ENCODE data around the gene ADGRG6. TPM values are rescaled to one million over a fixed set of nuclear protein-coding genes. Genes with fewer than 3 reads are reported as not detected.

Gene ADGRG6
- total RNA-seq, 1 donor from 2014 or later, result 0.07 TPM

DNA sequence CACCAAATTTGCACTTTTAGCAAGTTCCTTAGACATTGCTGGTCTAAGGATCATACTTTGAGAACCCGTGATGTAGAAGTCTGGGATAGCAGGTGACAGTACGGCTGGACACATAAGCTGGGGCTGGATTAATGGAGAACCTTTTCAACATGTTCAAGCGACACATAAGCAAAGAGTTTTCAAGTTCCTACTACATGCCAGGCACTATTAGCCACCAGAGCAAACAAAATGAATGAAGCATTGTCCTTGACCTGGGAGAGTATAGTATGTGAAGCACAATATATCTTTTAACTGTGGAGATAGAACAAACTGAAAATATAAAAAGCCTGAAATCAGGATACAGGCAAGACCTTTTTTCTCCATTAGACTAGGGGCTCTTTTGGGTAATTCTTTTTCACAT, 102.9 kb downstream of the ADGRG6 start:
- Mint-ChIP-seq H3K27me3 (ENCODE audit: low read depth) (peaks cover 61% of the 10 kb centered on the region), H3K4me1 (ENCODE audit: low read depth) (peaks cover under 1% of the 10 kb centered on the region), H3K27ac (no peak overlapping the region), H3K36me3 (ENCODE audit: low read depth) (no peaks in the 10 kb centered on the region), H3K9me3 (no peaks in the 10 kb centered on the region), H3K4me3 (ENCODE audit: low read depth) (no peak overlapping the region)
- intact Hi-C loops (cut with micrococcal nuclease), result no loop called here
- DNase-seq (ENCODE audit: low spot score), result no peak

DNA sequence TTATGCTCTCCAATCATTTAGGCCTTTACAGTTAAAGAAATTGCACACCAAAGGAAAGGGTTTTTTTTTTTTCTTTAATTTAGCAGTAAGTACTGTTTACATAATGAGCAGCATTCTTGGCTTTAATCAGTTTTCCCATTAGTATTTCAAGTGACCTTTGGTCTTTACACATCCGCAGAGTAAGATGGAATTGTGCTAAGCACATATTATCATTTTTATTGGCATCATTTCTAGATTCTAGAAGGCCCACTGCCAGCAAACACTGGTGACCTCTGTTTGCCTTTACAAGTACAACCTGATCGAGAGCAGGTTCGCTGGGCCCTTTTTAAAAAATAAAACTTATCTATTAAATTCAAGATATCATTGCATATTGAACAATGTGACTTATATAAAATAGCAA, 104.3 kb downstream of the ADGRG6 start:
- H3K36me3 Mint-ChIP-seq (ENCODE audit: low read depth), result no peaks in the 10 kb centered on the region
- no peak for DNase-seq (ENCODE audit: low spot score)
- no peak overlapping the region for H3K4me3 Mint-ChIP-seq (ENCODE audit: low read depth)
- H3K9me3 Mint-ChIP-seq, result no peaks in the 10 kb centered on the region
- H3K4me1 Mint-ChIP-seq (ENCODE audit: low read depth), result peaks cover 5% of the 10 kb centered on the region
- H3K27me3 Mint-ChIP-seq (ENCODE audit: low read depth), result peaks cover 61% of the 10 kb centered on the region
- H3K27ac Mint-ChIP-seq, result no peak overlapping the region
- intact Hi-C loops (cut with micrococcal nuclease), result no loop called here

DNA sequence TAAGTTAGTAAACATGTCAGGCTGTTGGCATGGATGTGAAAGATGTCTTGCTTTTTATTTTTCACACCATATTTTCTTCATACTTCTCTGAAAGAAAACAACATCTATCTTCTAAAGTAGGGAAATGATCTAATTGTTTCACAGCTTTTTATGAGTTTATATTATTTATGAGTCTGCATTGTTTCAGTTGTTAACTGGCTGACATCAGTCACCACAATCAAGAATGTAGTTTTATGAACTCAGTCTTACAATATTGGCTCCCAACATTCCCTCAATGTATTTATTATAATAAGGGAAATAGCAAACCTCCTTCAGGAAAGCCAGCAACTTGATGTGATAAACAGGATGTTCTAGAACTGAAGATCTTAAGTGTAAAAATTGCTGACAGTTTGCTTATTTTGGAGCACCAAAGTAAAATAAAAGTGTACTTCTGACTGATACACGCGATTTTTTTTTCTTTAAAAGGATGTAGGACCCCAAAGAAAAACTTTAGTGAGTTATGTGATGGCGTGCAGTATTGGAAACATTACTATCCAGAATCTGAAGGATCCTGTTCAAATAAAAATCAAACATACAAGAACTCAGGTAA, 106.0 kb downstream of the ADGRG6 start:
- Mint-ChIP-seq H3K27ac (no peak overlapping the region), H3K27me3 (ENCODE audit: low read depth) (peaks cover 57% of the 10 kb centered on the region), H3K36me3 (ENCODE audit: low read depth) (no peaks in the 10 kb centered on the region), H3K4me1 (ENCODE audit: low read depth) (peaks cover 5% of the 10 kb centered on the region), H3K4me3 (ENCODE audit: low read depth) (no peak overlapping the region), H3K9me3 (no peaks in the 10 kb centered on the region)
- DNase-seq (ENCODE audit: low spot score), result no peak
- intact Hi-C loops (cut with micrococcal nuclease), result no loop called here

DNA sequence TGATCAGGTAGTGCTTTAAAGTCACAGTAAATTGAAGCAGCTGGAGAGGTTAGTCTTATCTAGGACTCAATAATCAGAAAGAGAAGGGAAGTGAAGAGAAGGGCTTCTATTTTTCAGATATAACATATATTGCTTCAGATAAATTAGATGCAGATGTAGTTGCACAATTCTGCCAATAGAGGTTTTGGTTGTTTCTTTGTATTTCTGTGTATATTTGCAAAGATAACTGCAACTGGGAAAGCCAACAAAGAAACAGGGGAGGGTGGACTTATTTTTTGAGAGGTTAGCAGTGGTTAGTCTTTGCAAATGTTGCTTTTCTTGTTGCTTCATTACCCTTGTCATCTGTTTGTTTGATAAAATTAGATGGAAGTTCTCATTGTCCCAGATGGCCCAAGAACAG, 106.6 kb downstream of the ADGRG6 start:
- Mint-ChIP-seq H3K9me3 (no peaks in the 10 kb centered on the region), H3K27ac (no peak overlapping the region), H3K27me3 (ENCODE audit: low read depth) (peaks cover 57% of the 10 kb centered on the region), H3K4me1 (ENCODE audit: low read depth) (peaks cover 5% of the 10 kb centered on the region), H3K36me3 (ENCODE audit: low read depth) (no peaks in the 10 kb centered on the region), H3K4me3 (ENCODE audit: low read depth) (no peak overlapping the region)
- intact Hi-C loops (cut with micrococcal nuclease), result no loop called here
- no peak for DNase-seq (ENCODE audit: low spot score)

DNA sequence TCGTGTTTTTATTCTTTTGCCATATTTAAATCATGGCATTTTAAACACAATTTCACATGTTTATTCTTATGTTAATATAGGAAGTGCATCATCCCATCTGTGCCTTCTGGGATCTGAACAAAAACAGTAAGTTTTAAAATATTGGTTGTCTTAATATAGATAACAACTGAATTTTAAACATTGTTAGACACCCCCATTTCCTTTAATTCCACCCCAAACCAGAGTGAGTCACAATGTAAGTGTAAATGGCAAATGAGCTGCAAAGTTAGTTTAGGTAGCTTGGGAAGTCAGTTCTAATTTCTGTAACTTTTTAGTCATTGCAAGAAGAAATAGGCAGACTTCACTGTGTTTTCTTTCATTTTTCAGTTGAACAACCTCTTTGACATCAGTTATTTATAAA, 108.0 kb downstream of the ADGRG6 start:
- no peak overlapping the region for H3K4me3 Mint-ChIP-seq (ENCODE audit: low read depth)
- peaks cover 5% of the 10 kb centered on the region for H3K4me1 Mint-ChIP-seq (ENCODE audit: low read depth)
- intact Hi-C loops (cut with micrococcal nuclease), result no loop called here
- DNase-seq (ENCODE audit: low spot score), result no peak
- H3K36me3 Mint-ChIP-seq (ENCODE audit: low read depth), result no peaks in the 10 kb centered on the region
- H3K27ac Mint-ChIP-seq, result no peak overlapping the region
- no peaks in the 10 kb centered on the region for H3K9me3 Mint-ChIP-seq
- peaks cover 51% of the 10 kb centered on the region for H3K27me3 Mint-ChIP-seq (ENCODE audit: low read depth)

DNA sequence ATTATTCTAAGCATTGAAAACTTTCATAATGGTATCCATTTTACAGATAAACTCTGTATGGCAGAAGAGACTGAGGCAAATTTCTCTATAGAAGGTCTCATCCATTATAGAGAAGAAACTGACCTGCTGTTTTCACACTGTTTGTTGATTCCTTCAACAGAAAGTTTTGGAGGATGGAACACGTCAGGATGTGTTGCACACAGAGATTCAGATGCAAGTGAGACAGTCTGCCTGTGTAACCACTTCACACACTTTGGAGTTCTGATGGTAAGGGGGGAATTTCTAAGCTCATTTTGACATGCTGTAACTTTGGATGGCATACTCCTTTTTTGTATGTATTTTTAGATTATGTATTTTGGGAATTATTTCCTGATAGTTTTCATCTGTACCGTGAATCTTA, 109.3 kb downstream of the ADGRG6 start:
- intact Hi-C loops (cut with micrococcal nuclease), result no loop called here
- H3K4me1 Mint-ChIP-seq (ENCODE audit: low read depth), result peaks cover 5% of the 10 kb centered on the region
- no peak for DNase-seq (ENCODE audit: low spot score)
- H3K27ac Mint-ChIP-seq, result no peak overlapping the region
- H3K36me3 Mint-ChIP-seq (ENCODE audit: low read depth), result no peaks in the 10 kb centered on the region
- no peaks in the 10 kb centered on the region for H3K9me3 Mint-ChIP-seq
- no peak overlapping the region for H3K4me3 Mint-ChIP-seq (ENCODE audit: low read depth)
- H3K27me3 Mint-ChIP-seq (ENCODE audit: low read depth), result peaks cover 45% of the 10 kb centered on the region

DNA sequence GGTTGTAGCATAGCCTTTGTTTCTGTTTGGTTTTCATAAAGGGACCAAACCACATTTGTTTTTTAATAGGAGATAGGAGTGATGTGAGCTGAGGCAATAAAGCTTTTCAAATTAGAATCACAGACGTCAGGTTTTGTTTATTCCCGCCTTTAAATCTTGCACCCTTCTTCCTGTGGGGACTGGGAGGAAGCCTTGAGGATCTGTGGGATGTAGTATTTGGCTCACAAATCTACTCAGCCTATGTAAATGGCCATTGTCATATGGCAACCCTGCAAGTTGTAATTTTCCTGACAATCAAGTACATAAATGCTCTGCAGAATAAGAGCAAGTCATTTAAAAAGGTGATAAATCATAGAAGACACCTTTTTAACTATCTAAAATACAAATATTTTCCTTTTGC, 110.4 kb downstream of the ADGRG6 start:
- Mint-ChIP-seq H3K27ac (no peak overlapping the region), H3K4me3 (ENCODE audit: low read depth) (no peak overlapping the region), H3K9me3 (no peaks in the 10 kb centered on the region), H3K27me3 (ENCODE audit: low read depth) (peaks cover 49% of the 10 kb centered on the region), H3K4me1 (ENCODE audit: low read depth) (peaks cover 5% of the 10 kb centered on the region), H3K36me3 (ENCODE audit: low read depth) (no peaks in the 10 kb centered on the region)
- intact Hi-C loops (cut with micrococcal nuclease), result no loop called here
- DNase-seq (ENCODE audit: low spot score), result no peak

DNA sequence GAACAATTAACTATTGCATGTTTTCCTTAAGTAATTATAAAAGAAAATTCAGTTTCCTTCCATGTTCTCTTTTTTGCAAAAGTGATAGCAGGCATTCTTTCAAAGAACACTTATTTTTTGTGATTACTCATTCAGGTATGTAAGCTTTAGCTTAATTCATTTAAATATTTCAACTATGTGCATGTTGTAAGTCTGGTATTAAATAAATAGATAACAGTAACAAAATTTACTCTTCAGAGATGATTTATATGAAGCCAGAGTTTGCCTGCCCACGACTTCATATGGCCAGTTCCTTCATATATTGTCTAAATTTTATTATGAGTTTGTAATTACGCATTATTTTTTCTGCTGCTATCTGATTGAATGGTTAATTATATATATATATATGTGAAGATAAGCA, 110.9 kb downstream of the ADGRG6 start:
- H3K4me3 Mint-ChIP-seq (ENCODE audit: low read depth), result no peak overlapping the region
- no peak for DNase-seq (ENCODE audit: low spot score)
- H3K9me3 Mint-ChIP-seq, result no peaks in the 10 kb centered on the region
- intact Hi-C loops (cut with micrococcal nuclease), result no loop called here
- H3K27me3 Mint-ChIP-seq (ENCODE audit: low read depth), result peaks cover 53% of the 10 kb centered on the region
- H3K36me3 Mint-ChIP-seq (ENCODE audit: low read depth), result no peaks in the 10 kb centered on the region
- no peak overlapping the region for H3K27ac Mint-ChIP-seq
- peaks cover 5% of the 10 kb centered on the region for H3K4me1 Mint-ChIP-seq (ENCODE audit: low read depth)

DNA sequence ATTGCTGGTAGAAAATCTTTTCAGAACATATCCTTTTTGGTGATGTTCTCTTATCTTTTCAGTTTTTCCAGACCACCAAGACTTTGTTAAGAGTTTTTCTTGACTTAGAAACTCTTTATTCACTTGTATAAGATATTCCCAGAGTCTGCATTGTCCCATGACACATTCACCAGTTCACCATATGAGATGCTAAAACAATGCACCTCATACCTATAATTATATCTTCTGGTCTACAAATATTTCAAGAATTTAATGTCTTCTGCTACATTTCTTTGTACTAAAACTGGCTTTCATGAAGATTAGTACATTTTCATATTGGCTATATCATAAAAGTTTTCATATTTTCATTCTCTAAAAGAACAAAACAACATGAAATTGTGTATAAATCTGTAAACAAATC, 111.3 kb downstream of the ADGRG6 start:
- peaks cover 5% of the 10 kb centered on the region for H3K4me1 Mint-ChIP-seq (ENCODE audit: low read depth)
- intact Hi-C loops (cut with micrococcal nuclease), result no loop called here
- H3K27me3 Mint-ChIP-seq (ENCODE audit: low read depth), result peaks cover 51% of the 10 kb centered on the region
- no peaks in the 10 kb centered on the region for H3K36me3 Mint-ChIP-seq (ENCODE audit: low read depth)
- H3K4me3 Mint-ChIP-seq (ENCODE audit: low read depth), result no peak overlapping the region
- H3K9me3 Mint-ChIP-seq, result no peaks in the 10 kb centered on the region
- no peak overlapping the region for H3K27ac Mint-ChIP-seq
- DNase-seq (ENCODE audit: low spot score), result no peak

DNA sequence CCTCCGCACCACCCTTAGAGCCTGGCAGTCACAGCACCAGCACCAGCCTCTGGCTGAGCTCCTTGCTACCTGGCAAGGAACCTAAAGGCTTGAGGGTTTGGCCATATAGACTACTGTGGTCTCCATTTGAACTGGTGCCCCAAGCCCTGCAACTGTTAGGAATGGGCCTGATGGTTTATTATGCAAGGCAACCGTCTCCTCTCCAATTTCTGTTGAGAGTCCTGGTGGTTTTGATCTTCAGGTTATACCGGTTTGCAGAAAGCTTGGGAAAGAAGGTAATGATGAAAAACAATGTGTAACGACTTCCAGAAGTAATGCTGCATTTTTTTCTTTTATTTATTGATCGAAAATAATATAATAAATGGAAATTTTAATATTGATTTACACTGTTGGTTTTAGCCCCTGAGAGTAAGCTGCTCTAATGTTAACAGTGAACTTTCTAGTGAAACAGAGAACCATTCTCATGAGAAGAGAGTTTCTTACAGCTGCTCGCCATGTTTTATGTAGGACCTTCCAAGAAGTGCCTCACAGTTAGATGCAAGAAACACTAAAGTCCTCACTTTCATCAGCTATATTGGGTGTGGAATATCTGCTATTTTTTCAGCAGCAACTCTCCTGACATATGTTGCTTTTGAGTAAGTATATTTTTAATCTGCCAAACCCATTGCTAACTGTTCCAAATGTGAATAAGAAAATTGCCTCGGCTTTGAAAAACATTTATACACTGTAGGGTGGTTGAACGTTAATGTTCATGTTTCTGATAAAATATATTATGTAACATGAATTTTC, 112.8 kb downstream of the ADGRG6 start:
- intact Hi-C loops (cut with micrococcal nuclease), result no loop called here
- H3K9me3 Mint-ChIP-seq, result no peaks in the 10 kb centered on the region

DNA sequence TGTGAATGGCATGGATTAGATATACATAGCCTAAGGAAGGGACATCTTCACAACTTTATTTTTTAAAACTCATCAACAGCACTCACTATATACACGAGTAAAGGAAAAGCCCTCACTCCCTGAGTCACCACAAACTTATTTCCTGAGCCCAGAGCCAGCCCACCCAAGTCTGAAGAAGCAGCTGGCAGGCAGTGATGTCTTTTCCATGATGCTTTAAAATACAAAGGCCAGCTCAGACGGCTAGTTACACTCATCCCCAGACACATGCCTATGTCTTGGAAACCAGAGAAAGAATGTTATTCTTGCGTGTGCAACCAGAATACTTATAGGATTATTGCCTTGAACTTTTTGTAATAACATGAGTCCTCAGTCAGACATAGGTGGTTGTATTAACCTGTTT, 114.4 kb downstream of the ADGRG6 start:
- intact Hi-C loops (cut with micrococcal nuclease), result no loop called here
- peaks cover 38% of the 10 kb centered on the region for H3K27me3 Mint-ChIP-seq (ENCODE audit: low read depth)
- H3K4me1 Mint-ChIP-seq (ENCODE audit: low read depth), result no peaks in the 10 kb centered on the region
- H3K27ac Mint-ChIP-seq, result no peak overlapping the region
- H3K9me3 Mint-ChIP-seq, result no peaks in the 10 kb centered on the region
- no peaks in the 10 kb centered on the region for H3K36me3 Mint-ChIP-seq (ENCODE audit: low read depth)
- DNase-seq (ENCODE audit: low spot score), result no peak
- H3K4me3 Mint-ChIP-seq (ENCODE audit: low read depth), result no peak overlapping the region

More for the DNA sequence above, 112.8 kb downstream of the ADGRG6 start:
- DNase-seq (ENCODE audit: low spot score), result no peak
- peaks cover 44% of the 10 kb centered on the region for H3K27me3 Mint-ChIP-seq (ENCODE audit: low read depth)
- H3K36me3 Mint-ChIP-seq (ENCODE audit: low read depth), result no peaks in the 10 kb centered on the region
- no peak overlapping the region for H3K27ac Mint-ChIP-seq
- no peak overlapping the region for H3K4me3 Mint-ChIP-seq (ENCODE audit: low read depth)
- peaks cover 5% of the 10 kb centered on the region for H3K4me1 Mint-ChIP-seq (ENCODE audit: low read depth)

DNA sequence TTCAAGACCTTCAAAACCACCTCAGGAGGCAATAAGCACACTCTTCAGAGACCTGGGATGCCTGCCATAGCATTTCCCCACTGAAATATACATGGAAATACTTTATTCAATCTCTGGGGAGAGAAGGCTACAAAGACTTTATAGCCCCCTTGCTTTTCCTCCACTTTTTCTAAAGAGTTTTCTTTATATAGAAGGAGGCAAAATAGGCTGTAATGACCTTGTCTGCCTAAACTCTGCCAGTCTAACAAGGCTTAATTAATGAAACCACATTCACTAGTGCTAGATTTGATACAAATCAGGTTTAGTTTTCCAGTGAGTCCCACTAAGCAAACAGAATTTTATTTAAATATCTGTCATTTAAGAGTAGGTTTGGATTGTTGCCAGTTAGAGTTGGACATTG, 114.9 kb downstream of the ADGRG6 start:
- no peak overlapping the region for H3K4me3 Mint-ChIP-seq (ENCODE audit: low read depth)
- H3K9me3 Mint-ChIP-seq, result no peaks in the 10 kb centered on the region
- H3K36me3 Mint-ChIP-seq (ENCODE audit: low read depth), result no peaks in the 10 kb centered on the region
- no peak for DNase-seq (ENCODE audit: low spot score)
- no peak overlapping the region for H3K27ac Mint-ChIP-seq
- intact Hi-C loops (cut with micrococcal nuclease), result no loop called here
- H3K27me3 Mint-ChIP-seq (ENCODE audit: low read depth), result peaks cover 33% of the 10 kb centered on the region
- no peaks in the 10 kb centered on the region for H3K4me1 Mint-ChIP-seq (ENCODE audit: low read depth)

DNA sequence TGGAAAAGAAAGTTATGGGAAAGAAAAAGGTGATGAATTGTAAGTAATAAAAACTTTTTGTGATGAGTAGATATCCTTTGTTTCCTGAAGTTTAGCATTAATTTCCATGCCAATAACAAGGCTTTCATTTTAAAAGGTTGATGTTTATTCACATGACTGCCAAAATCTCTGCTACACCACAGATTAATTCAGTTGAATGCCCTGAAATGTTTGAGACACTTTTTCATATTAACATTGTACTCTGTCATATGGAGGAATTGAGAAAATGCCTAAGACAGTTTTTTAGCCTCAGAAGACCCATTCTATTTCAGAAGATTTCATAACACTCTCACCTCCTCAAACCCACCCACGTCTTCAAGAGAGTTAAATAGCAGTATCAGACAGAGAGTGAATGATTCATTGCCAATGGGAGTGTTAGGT, 115.5 kb downstream of the ADGRG6 start:
- H3K27ac Mint-ChIP-seq, result no peak overlapping the region
- no peak for DNase-seq (ENCODE audit: low spot score)
- no peak overlapping the region for H3K4me3 Mint-ChIP-seq (ENCODE audit: low read depth)
- intact Hi-C loops (cut with micrococcal nuclease), result no loop called here
- H3K27me3 Mint-ChIP-seq (ENCODE audit: low read depth), result peaks cover 29% of the 10 kb centered on the region
- H3K4me1 Mint-ChIP-seq (ENCODE audit: low read depth), result no peaks in the 10 kb centered on the region
- no peaks in the 10 kb centered on the region for H3K9me3 Mint-ChIP-seq
- no peaks in the 10 kb centered on the region for H3K36me3 Mint-ChIP-seq (ENCODE audit: low read depth)
